T-helper 1 cell treated with Interleukin-12 subunit alpha and Interleukin-12 subunit beta and Interleukin-4 antibody, amounts not matched to agents 30 ng/mL and 1 ng/mL, for 36 hours (primary cell): ENCODE data around the gene RTF1. TPM values are rescaled to one million over a fixed set of nuclear protein-coding genes. Genes with fewer than 3 reads are reported as not detected.

Experiments used
- total RNA-seq: library from RNA; stranded (reverse); gene quantifications from 2 replicates; pipeline ENCODE4 v1.2.3, GENCODE V29; 2022

RTF1 gene
- total RNA-seq, 1 donor from 2014 or later: 43.9 TPM

Other genes starting within 250 kb of the RTF1 start
- gene EXD1, start 186.3 kb upstream of the RTF1 start, total RNA-seq: not detected in 2 replicates
- 71.6 and 72.9 TPM in 2 replicates for gene CHP1, start 185.8 kb upstream of the RTF1 start, total RNA-seq
- 14.5 and 17.7 TPM in 2 replicates for gene OIP5, start 84.5 kb upstream of the RTF1 start, total RNA-seq
- 170 and 176 TPM in 2 replicates for gene NUSAP1, start 84.2 kb upstream of the RTF1 start, total RNA-seq
- 17.1 and 19.6 TPM in 2 replicates for gene NDUFAF1, start 14.6 kb upstream of the RTF1 start, total RNA-seq
- gene ITPKA, start 76.8 kb downstream of the RTF1 start, total RNA-seq: 1.1 and 2.1 TPM in 2 replicates
- gene LTK, start 96.7 kb downstream of the RTF1 start, total RNA-seq: 0.49 and 0.78 TPM in 2 replicates
- 41.3 and 45.3 TPM in 2 replicates for gene RPAP1, start 127.2 kb downstream of the RTF1 start, total RNA-seq
- gene TYRO3, start 142.1 kb downstream of the RTF1 start, total RNA-seq: 0.71 and 1.5 TPM in 2 replicates
- 39.3 and 41.4 TPM in 2 replicates for gene MGA, start 243.3 kb downstream of the RTF1 start, total RNA-seq